GM19023 (cell line): Measurements from ENCODE around the gene PRSS37.

Source experiments
- ATAC-seq: cut with Tn5 transposase; IDR thresholded peaks from one replicate; pipeline ENCODE4 v1.9.1; 2021; ENCODE audit warnings: mild to moderate bottlenecking, moderate library complexity; ENCODE audit not compliant: unreplicated experiment

Gene PRSS37

DNA sequence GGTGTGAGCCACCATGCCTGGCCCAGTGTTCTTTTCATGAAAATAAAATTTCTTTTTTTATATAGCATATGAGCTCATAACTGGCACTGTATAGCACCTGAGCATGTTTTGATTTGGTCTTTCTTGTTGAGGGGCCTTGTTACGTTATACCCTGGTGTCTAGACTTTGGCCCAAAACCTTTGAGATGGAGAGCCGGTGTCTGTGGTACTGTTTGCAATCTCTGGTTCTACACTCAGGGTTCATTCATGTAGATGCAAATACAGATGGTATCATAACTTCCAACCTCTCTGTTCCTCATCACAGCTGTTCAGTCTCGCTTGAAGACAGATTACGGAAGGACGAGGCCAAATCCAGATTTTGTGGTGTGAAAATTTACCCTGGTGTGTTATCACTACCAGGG, 51.4 kb downstream of the PRSS37 start, which contains the start of gene TAS2R5:
TSS of gene TAS2R5 (plus strand) at position 301 of the 400 bp plus-strand sequence. CDS start 145 bp downstream, outside the sequence.
- no peak for ATAC-seq

DNA sequence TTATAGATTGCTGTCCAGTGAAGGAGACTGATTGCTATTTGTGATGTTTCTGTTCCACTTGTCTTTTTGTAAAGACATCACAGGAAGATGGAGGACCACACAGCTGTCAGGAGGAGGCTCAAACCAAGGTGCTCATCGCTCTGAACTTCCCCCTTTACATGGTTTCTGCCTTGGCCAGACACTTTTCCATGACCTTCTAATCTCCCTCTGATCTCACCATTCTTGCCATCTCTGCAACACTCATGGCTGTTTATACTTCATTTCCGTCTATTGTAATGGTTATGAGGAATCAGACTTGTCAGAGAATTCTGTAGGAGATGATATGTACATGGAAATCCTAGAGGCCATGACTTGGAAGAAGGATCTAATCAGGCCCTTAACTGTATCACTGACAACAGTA, 53.0 kb downstream of the PRSS37 start:
- no peak for ATAC-seq
